Neural cell (in vitro differentiated cells): ENCODE measurements around the gene PCGF1. TPM values are rescaled to one million over a fixed set of nuclear protein-coding genes. Genes with fewer than 3 reads are reported as not detected.

Source experiments
- H2AFZ ChIP-seq: fragments of 200-600, 300-800 bp; sonication (generic), shearing (Covaris generic); 2 replicates; pipeline ENCODE4 v1.6.0; 2014; ENCODE audit warnings: low read depth, mild to moderate bottlenecking, antibody characterized with exemption, low read length, moderate library complexity
- H3F3A ChIP-seq: fragments of 200-600 bp; shearing (Covaris generic); 2 replicates; pipeline ENCODE4 v1.6.1; 2016; ENCODE audit warnings: mild to moderate bottlenecking, moderate library complexity, mixed read lengths, antibody characterized with exemption, low read length; ENCODE audit not compliant: insufficient read depth, poor library complexity, severe bottlenecking
- H3K27ac ChIP-seq: fragments of 200-600, 300-800 bp; sonication (generic), shearing (Covaris generic); 2 replicates; pipeline ENCODE4 v1.5.1; 2014; ENCODE audit warnings: mild to moderate bottlenecking, low read length, moderate library complexity
- H3K27me3 ChIP-seq: fragments of 300-800, 200-600 bp; sonication (generic), shearing (Covaris generic); 2 replicates; pipeline ENCODE4 v1.6.0; 2014; ENCODE audit warnings: mild to moderate bottlenecking, low read depth, low read length, moderate library complexity; ENCODE audit not compliant: insufficient read depth
- H3K36me3 ChIP-seq: fragments of 300-800, 200-600 bp; sonication (generic), shearing (Covaris generic); 2 replicates; pipeline ENCODE4 v1.5.1; 2014; ENCODE audit warnings: mild to moderate bottlenecking, antibody characterized with exemption, low read length, moderate library complexity; ENCODE audit not compliant: insufficient read depth
- H3K4me2 ChIP-seq: fragments of 300-800, 200-600 bp; sonication (generic), shearing (Covaris generic); 2 replicates; pipeline ENCODE4 v1.6.0; 2014; ENCODE audit warnings: mild to moderate bottlenecking, low read length
- H3K4me3 ChIP-seq: fragments of 300-800, 200-600 bp; sonication (generic), shearing (Covaris generic); 2 replicates; pipeline ENCODE4 v1.5.1; 2014; ENCODE audit warnings: mild to moderate bottlenecking, low read length, moderate library complexity
- H3K79me2 ChIP-seq: fragments of 200-600 bp; shearing (Covaris generic); replicated peaks from 2 replicates; pipeline ENCODE4 v1.6.0; 2014; ENCODE audit warnings: mild to moderate bottlenecking, low read length, moderate library complexity; ENCODE audit not compliant: insufficient read depth
- H3K9ac ChIP-seq: fragments of 300-800, 200-600 bp; sonication (generic), shearing (Covaris generic); 2 replicates; pipeline ENCODE4 v1.6.1; 2016; ENCODE audit warnings: mild to moderate bottlenecking, low read length, mixed read lengths
- H3K9me2 ChIP-seq: fragments of 200-600 bp; shearing (Covaris generic); 2 replicates; pipeline ENCODE4 v1.6.1; 2016; ENCODE audit warnings: mild to moderate bottlenecking, low read length, mixed read lengths; ENCODE audit not compliant: insufficient read depth
- H3K9me3 ChIP-seq: fragments of 200-600, 300-800 bp; sonication (generic), shearing (Covaris generic); 2 replicates; pipeline ENCODE4 v1.6.1; 2016; ENCODE audit warnings: mild to moderate bottlenecking, mixed run types, low read length, moderate library complexity, mixed read lengths
- H4K20me1 ChIP-seq: fragments of 200-600 bp; shearing (Covaris generic); 2 replicates; pipeline ENCODE4 v1.6.1; 2016; ENCODE audit warnings: mild to moderate bottlenecking, mixed run types; ENCODE audit not compliant: insufficient read depth
- EP300 ChIP-seq: fragments of 450-650 bp; conservative IDR thresholded peaks from 2 replicates; pipeline ENCODE4 v1.6.1; 2014; ENCODE audit warnings: antibody characterized with exemption, mild to moderate bottlenecking, moderate library complexity; ENCODE audit not compliant: poor library complexity, severe bottlenecking
- EZH2 ChIP-seq: fragments of 200-600, 300-800 bp; shearing (Covaris generic), sonication (generic); IDR thresholded peaks from 2 replicates; pipeline ENCODE4 v1.6.1; 2014; ENCODE audit warnings: antibody characterized with exemption, low read length, borderline replicate concordance, mild to moderate bottlenecking; ENCODE audit not compliant: insufficient read depth, poor library complexity, severe bottlenecking
- MXI1 ChIP-seq: fragments of 450-650 bp; conservative IDR thresholded peaks from 2 replicates; pipeline ENCODE4 v1.6.1; 2014; ENCODE audit warnings: antibody characterized with exemption, mild to moderate bottlenecking; ENCODE audit not compliant: poor library complexity, severe bottlenecking
- POLR2AphosphoS5 ChIP-seq: IDR thresholded peaks from 2 replicates; pipeline ENCODE4 v1.6.1; 2012
- RAD21 ChIP-seq: fragments of 450-650 bp; conservative IDR thresholded peaks from 2 replicates; pipeline ENCODE4 v1.6.1; 2014; ENCODE audit warnings: antibody characterized with exemption, mild to moderate bottlenecking, moderate library complexity
- SMC3 ChIP-seq: fragments of 450-650 bp; conservative IDR thresholded peaks from 2 replicates; pipeline ENCODE4 v1.6.1; 2014; ENCODE audit warnings: antibody characterized with exemption, mild to moderate bottlenecking, moderate library complexity; ENCODE audit not compliant: poor library complexity
- TAF1 ChIP-seq: IDR thresholded peaks from 2 replicates; pipeline ENCODE4 v1.6.1; 2012; ENCODE audit warnings: low read depth
- polyA plus RNA-seq: library from polyadenylated mRNA; depleted of rRNA; stranded (reverse); fragments of >200 nt; gene quantifications from 2 replicates; pipeline ENCODE4 v1.2.3, GENCODE V29; 2014
- TF ChIP-seq, protein P1 (sequence below): fragments of 450-650 bp; IDR thresholded peaks from 2 replicates; pipeline ENCODE4 v1.5.1; 2014; ENCODE audit warnings: antibody characterized with exemption, mild to moderate bottlenecking, moderate library complexity; ENCODE audit not compliant: poor library complexity, severe bottlenecking
- TF ChIP-seq, protein P2 (sequence below): IDR thresholded peaks from 2 replicates; pipeline ENCODE4 v1.6.1; 2012; ENCODE audit warnings: borderline replicate concordance

PCGF1 gene
- polyA plus RNA-seq, 1 donor from 2014 or later: 30.2 TPM

DNA sequence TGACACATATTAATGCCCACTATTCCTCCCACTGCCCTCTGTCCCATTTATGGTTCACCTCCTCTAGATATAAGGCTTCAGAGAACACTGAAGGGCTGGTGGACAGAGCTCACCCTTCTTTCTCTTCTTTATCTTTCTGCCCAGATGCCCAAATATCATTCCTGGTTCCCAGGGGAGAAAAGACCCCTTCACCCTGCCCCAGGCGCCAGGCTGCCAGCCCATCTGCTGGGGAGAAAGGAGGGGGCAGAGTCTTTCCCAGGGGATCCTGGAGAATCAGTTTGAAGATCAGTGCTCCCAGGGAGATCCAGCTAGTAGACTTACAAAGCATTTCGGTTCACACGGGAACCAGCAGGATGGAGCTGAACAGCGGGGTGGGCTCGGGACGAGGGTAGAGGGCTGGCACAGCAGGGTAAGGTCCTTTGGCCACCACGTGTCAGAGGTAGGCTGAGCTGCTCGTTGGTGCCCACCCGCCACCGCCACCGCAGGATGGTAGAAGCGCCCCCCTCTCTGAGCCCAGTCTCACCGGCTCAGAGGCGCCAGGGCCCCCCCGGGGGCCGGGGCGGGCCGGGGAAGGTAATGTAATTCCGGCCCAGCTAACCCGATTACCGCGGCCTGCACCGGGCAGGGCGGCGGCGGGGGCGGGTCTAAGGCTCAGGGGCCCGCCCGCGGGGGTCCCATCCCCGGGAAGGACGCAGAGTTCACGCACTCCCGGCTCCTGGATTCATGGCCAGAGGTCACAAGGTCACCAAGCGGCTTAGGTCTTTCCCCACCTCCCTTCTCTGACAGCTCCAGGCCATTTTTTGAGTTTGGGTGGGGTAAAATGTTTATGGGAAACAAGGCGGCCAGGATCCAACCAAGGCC is 5.5 kb upstream of the PCGF1 start (continued):
- no peak for TF ChIP-seq SMC3

DNA sequence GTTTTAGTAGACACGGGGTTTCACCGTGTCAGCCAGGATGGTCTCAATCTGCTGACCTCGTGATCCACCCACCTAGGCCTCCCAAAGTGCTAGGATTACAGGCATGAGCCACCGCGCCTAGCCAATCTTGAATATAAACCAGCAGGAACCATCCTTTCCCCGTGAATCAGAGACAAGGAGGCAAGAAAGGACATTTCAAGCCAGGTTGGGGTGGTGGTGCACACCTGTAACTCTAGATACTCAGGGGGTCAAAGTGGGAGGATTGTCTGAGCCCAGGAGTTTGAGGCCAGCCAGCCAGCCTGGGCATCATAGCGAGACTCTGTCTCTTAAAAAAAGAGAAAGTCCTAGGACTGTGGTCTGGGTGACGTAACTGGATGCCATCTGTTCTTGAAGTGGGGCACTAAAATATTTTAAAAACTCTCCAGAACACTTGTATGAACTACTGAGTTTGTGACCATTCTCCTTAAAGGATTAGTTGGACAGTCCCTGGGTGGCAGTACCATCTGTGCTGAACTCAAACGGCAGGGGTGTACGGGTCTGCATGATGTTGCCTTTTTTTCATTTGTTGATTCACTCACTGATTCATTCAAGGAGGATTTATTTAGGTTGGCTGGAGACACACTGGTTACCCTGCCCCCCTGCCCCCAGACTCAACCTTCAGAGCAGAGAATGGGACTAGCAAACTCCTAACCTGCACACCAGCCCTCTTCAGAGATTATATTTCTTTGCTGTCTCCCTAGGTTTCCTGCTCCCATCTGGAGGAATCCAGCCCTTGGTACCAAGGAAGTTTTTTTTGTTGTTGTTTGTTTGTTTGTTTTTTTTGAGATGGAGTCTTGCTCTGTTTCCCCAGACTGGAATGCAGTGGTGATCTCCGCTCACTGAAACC is 3.9 kb upstream of the PCGF1 start:
- Histone ChIP-seq H3K4me3 (no peak overlapping the region), H3K4me2 (no peak overlapping the region), H3K36me3 (no peaks in the 10 kb centered on the region), H3F3A (peaks cover 3% of the 10 kb centered on the region), H3K9ac (no peak overlapping the region), H2AFZ (no peak overlapping the region), H4K20me1 (no peaks in the 10 kb centered on the region), H3K27me3 (peaks cover 79% of the 10 kb centered on the region), H3K27ac (no peak overlapping the region), H3K9me2 (no peaks in the 10 kb centered on the region), H3K79me2 (peaks cover 6% of the 10 kb centered on the region), H3K9me3 (no peaks in the 10 kb centered on the region)
- TF ChIP-seq EP300 (no peak), RAD21 (no peak), TAF1 (no peak), SMC3 (no peak), EZH2 (no peak)
- TF ChIP-seq, protein P1, sequence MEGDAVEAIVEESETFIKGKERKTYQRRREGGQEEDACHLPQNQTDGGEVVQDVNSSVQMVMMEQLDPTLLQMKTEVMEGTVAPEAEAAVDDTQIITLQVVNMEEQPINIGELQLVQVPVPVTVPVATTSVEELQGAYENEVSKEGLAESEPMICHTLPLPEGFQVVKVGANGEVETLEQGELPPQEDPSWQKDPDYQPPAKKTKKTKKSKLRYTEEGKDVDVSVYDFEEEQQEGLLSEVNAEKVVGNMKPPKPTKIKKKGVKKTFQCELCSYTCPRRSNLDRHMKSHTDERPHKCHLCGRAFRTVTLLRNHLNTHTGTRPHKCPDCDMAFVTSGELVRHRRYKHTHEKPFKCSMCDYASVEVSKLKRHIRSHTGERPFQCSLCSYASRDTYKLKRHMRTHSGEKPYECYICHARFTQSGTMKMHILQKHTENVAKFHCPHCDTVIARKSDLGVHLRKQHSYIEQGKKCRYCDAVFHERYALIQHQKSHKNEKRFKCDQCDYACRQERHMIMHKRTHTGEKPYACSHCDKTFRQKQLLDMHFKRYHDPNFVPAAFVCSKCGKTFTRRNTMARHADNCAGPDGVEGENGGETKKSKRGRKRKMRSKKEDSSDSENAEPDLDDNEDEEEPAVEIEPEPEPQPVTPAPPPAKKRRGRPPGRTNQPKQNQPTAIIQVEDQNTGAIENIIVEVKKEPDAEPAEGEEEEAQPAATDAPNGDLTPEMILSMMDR: no peak

DNA sequence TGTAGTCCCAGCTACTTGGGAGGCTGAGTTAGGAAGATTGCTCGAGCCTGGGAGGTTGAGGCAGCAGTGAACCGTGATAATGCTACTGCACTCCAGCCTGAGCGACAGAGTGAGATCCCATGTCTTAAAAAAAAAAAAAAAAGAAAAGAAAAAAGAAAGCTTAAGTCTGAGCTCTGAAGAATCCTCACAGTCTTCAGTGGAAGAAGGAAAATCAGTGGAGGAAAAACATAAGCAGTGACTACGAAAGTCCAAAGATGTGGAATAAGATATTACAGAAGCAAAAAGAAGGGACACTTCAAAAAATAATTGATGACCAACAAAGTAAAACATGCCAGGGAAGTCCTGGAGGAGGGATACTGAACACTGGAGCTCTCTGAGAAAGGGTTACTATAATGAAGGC is 2.8 kb upstream of the PCGF1 start:
- Histone ChIP-seq H3K27ac (no peak overlapping the region), H3K9ac (no peak overlapping the region), H3K36me3 (peaks cover 6% of the 10 kb centered on the region), H3K9me3 (no peaks in the 10 kb centered on the region), H3K9me2 (no peaks in the 10 kb centered on the region), H3F3A (peaks cover 3% of the 10 kb centered on the region), H2AFZ (no peak overlapping the region), H4K20me1 (no peaks in the 10 kb centered on the region), H3K4me2 (no peak overlapping the region), H3K27me3 (peaks cover 75% of the 10 kb centered on the region), H3K79me2 (peaks cover 6% of the 10 kb centered on the region), H3K4me3 (no peak overlapping the region)
- no peak for TF ChIP-seq MXI1
- TF ChIP-seq, protein P2, sequence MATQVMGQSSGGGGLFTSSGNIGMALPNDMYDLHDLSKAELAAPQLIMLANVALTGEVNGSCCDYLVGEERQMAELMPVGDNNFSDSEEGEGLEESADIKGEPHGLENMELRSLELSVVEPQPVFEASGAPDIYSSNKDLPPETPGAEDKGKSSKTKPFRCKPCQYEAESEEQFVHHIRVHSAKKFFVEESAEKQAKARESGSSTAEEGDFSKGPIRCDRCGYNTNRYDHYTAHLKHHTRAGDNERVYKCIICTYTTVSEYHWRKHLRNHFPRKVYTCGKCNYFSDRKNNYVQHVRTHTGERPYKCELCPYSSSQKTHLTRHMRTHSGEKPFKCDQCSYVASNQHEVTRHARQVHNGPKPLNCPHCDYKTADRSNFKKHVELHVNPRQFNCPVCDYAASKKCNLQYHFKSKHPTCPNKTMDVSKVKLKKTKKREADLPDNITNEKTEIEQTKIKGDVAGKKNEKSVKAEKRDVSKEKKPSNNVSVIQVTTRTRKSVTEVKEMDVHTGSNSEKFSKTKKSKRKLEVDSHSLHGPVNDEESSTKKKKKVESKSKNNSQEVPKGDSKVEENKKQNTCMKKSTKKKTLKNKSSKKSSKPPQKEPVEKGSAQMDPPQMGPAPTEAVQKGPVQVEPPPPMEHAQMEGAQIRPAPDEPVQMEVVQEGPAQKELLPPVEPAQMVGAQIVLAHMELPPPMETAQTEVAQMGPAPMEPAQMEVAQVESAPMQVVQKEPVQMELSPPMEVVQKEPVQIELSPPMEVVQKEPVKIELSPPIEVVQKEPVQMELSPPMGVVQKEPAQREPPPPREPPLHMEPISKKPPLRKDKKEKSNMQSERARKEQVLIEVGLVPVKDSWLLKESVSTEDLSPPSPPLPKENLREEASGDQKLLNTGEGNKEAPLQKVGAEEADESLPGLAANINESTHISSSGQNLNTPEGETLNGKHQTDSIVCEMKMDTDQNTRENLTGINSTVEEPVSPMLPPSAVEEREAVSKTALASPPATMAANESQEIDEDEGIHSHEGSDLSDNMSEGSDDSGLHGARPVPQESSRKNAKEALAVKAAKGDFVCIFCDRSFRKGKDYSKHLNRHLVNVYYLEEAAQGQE: no peak
- no peak for TF ChIP-seq TAF1
- no peak for TF ChIP-seq POLR2AphosphoS5
